ENCODE data around the gene SRP68. TPM values are rescaled to one million over a fixed set of nuclear protein-coding genes. Genes with fewer than 3 reads are reported as not detected.

The SRP68 gene
- total RNA-seq, 1 experiment from 2014 or later: 70.0 TPM

- H3K9me3 ChIP-seq: no peaks in the 10 kb centered on the region
- no peak for DNase-seq
- no peak overlapping the region for H3K4me3 ChIP-seq
- H3K27me3 ChIP-seq: no peaks in the 10 kb centered on the region
- no peaks in the 10 kb centered on the region for H3K36me3 ChIP-seq
Observed at GRCh38 chr17:76018340-76018680, 54.0 kb downstream of the SRP68 start.

GRCh38 chr17:76017481-76018339, 54.6 kb downstream of the SRP68 start:
- no peak for DNase-seq
- Histone ChIP-seq H3K36me3 (no peaks in the 10 kb centered on the region), H3K4me3 (no peak overlapping the region), H3K9me3 (no peaks in the 10 kb centered on the region), H3K27me3 (no peaks in the 10 kb centered on the region)

GRCh38 chr17:76014925-76015261, 57.4 kb downstream of the SRP68 start:
- Histone ChIP-seq H3K9me3 (no peaks in the 10 kb centered on the region), H3K36me3 (no peaks in the 10 kb centered on the region), H3K4me3 (no peak overlapping the region), H3K27me3 (no peaks in the 10 kb centered on the region)
- DNase-seq: no peak

GRCh38 chr17:76014100-76014924, 58.0 kb downstream of the SRP68 start:
- no peaks in the 10 kb centered on the region for H3K9me3 ChIP-seq
- peak; percentile 58 for DNase-seq
- no peaks in the 10 kb centered on the region for H3K27me3 ChIP-seq

GRCh38 chr17:76013377-76013932, 58.9 kb downstream of the SRP68 start:
- Histone ChIP-seq H3K36me3 (no peaks in the 10 kb centered on the region), H3K4me3 (no peak overlapping the region), H3K27me3 (no peaks in the 10 kb centered on the region), H3K9me3 (no peaks in the 10 kb centered on the region)
- no peak for DNase-seq

More at GRCh38 chr17:76014100-76014924, 58.0 kb downstream of the SRP68 start:
- Histone ChIP-seq H3K4me3 (no peak overlapping the region), H3K36me3 (no peaks in the 10 kb centered on the region)

GRCh38 chr17:76011951-76012350, 60.4 kb downstream of the SRP68 start:
- Histone ChIP-seq H3K4me3 (no peak overlapping the region), H3K9me3 (no peaks in the 10 kb centered on the region), H3K27me3 (no peaks in the 10 kb centered on the region), H3K36me3 (no peaks in the 10 kb centered on the region)
- no peak for DNase-seq

GRCh38 chr17:76009969-76010661, 62.2 kb downstream of the SRP68 start:
- Histone ChIP-seq H3K27me3 (no peaks in the 10 kb centered on the region), H3K9me3 (no peaks in the 10 kb centered on the region), H3K4me3 (no peak overlapping the region), H3K36me3 (peaks cover 4% of the 10 kb centered on the region; the same call in 1 of the 2 replicates)
- DNase-seq: no peak

GRCh38 chr17:76009447-76009846, 62.9 kb downstream of the SRP68 start:
- no peaks in the 10 kb centered on the region for H3K9me3 ChIP-seq
- no peak for DNase-seq
- H3K4me3 ChIP-seq: no peak overlapping the region

GRCh38 chr17:76008630-76009425, 63.5 kb downstream of the SRP68 start:
- H3K27me3 ChIP-seq: no peaks in the 10 kb centered on the region
- no peak for DNase-seq

More at GRCh38 chr17:76009447-76009846, 62.9 kb downstream of the SRP68 start:
- Histone ChIP-seq H3K36me3 (peaks cover 4% of the 10 kb centered on the region; the same call in 1 of the 2 replicates), H3K27me3 (no peaks in the 10 kb centered on the region)

GRCh38 chr17:76008208-76008607, 64.1 kb downstream of the SRP68 start:
- Histone ChIP-seq H3K4me3 (no peak overlapping the region), H3K9me3 (no peaks in the 10 kb centered on the region), H3K27me3 (no peaks in the 10 kb centered on the region), H3K36me3 (peaks cover 4% of the 10 kb centered on the region; the same call in 1 of the 2 replicates)
- no peak for DNase-seq

More at GRCh38 chr17:76008630-76009425, 63.5 kb downstream of the SRP68 start:
- H3K4me3 ChIP-seq: no peak overlapping the region
- peaks cover 4% of the 10 kb centered on the region; the same call in 1 of the 2 replicates for H3K36me3 ChIP-seq
- H3K9me3 ChIP-seq: no peaks in the 10 kb centered on the region

- no peaks in the 10 kb centered on the region for H3K9me3 ChIP-seq
- H3K36me3 ChIP-seq: peaks cover 4% of the 10 kb centered on the region; the same call in 1 of the 2 replicates
- no peak overlapping the region for H3K4me3 ChIP-seq
- H3K27me3 ChIP-seq: no peaks in the 10 kb centered on the region
- DNase-seq: no peak
Observed at GRCh38 chr17:76007850-76008165, 64.5 kb downstream of the SRP68 start.

- no peak for DNase-seq
- Histone ChIP-seq H3K4me3 (no peak overlapping the region), H3K9me3 (no peaks in the 10 kb centered on the region), H3K27me3 (no peaks in the 10 kb centered on the region), H3K36me3 (peaks cover 4% of the 10 kb centered on the region; the same call in 1 of the 2 replicates)
Observed at GRCh38 chr17:76007131-76007849, 65.0 kb downstream of the SRP68 start.

- H3K9me3 ChIP-seq: no peaks in the 10 kb centered on the region
- DNase-seq: peak; percentile 63
- H3K4me3 ChIP-seq: no peak overlapping the region
- peaks cover 4% of the 10 kb centered on the region; the same call in 1 of the 2 replicates for H3K36me3 ChIP-seq
- H3K27me3 ChIP-seq: no peaks in the 10 kb centered on the region
Observed at GRCh38 chr17:76005263-76006149, 66.8 kb downstream of the SRP68 start.

- Histone ChIP-seq H3K36me3 (peaks cover 7% of the 10 kb centered on the region; the same call in 1 of the 2 replicates), H3K4me3 (no peak overlapping the region), H3K9me3 (no peaks in the 10 kb centered on the region), H3K27me3 (no peaks in the 10 kb centered on the region)
- DNase-seq: peak; percentile 42
Observed at GRCh38 chr17:76004750-76005262, 67.5 kb downstream of the SRP68 start.
